CD14-positive monocyte (primary cell): Measurements from ENCODE around the gene THRAP3. TPM values are rescaled to one million over a fixed set of nuclear protein-coding genes. Genes with fewer than 3 reads are reported as not detected.
A peak's percentile ranks its signal among the peaks of the same experiment; 100 is the strongest.

ENCODE experiments used
- DNase-seq, 3 donors: peaks; one replicate each; pipeline ENCODE4 v3.0.0-alpha.2; 2011 to 2022
- H2AFZ ChIP-seq: 2 replicates; pipeline ENCODE4 v1.6.0; 2012; ENCODE audit warnings: mild to moderate bottlenecking, low read depth, low read length, inconsistent platforms; ENCODE audit not compliant: insufficient read depth, poor library complexity, severe bottlenecking
- H3K27ac ChIP-seq, 2 donors: 1 replicate in 1 of 2; 2 replicates in 1 of 2; pipeline ENCODE4 v1.5.1; 2012 to 2013; ENCODE audit warnings: low read length in 2 of 2, control low read depth in 1 of 2, inconsistent platforms in 1 of 2, low read depth in 1 of 2, mild to moderate bottlenecking in 1 of 2
- H3K27me3 ChIP-seq, 2 donors: one replicate each; pipeline versions ENCODE4 v1.6.0 to v1.6.1; 2011 to 2013; ENCODE audit warnings: low read length in 2 of 2; ENCODE audit not compliant: control insufficient read depth in 2 of 2, insufficient read depth in 2 of 2
- H3K36me3 ChIP-seq, 2 donors: replicated peaks in 1 of 2; 1 replicate in 1 of 2; 2 replicates in 1 of 2; pipeline versions ENCODE4 v1.5.1 to v1.6.1; 2012 to 2013; ENCODE audit warnings: low read length in 2 of 2, control low read depth in 1 of 2, inconsistent platforms in 1 of 2, mild to moderate bottlenecking in 1 of 2; ENCODE audit not compliant: insufficient read depth in 2 of 2, control insufficient read depth in 1 of 2
- H3K4me1 ChIP-seq, 2 donors: 1 replicate in 1 of 2; 2 replicates in 1 of 2; pipeline versions ENCODE4 v1.5.1 to v1.6.1; 2012 to 2013; ENCODE audit warnings: low read length in 2 of 2, control low read depth in 1 of 2, inconsistent platforms in 1 of 2, mild to moderate bottlenecking in 1 of 2, moderate library complexity in 1 of 2; ENCODE audit not compliant: insufficient read depth in 2 of 2, control insufficient read depth in 1 of 2
- H3K4me2 ChIP-seq: replicated peaks from 2 replicates; pipeline ENCODE3; 2012; ENCODE audit warnings: low read length, moderate library complexity, mild to moderate bottlenecking; ENCODE audit not compliant: poor library complexity, severe bottlenecking; ENCODE audit errors: extremely low read depth
- H3K4me3 ChIP-seq, 3 experiments: fragments of 200-600 bp in 1 of 3; sonication (generic) in 1 of 3; replicated peaks in 1 of 3; 1 replicate in 2 of 3; 2 replicates in 1 of 3; pipeline ENCODE4 v1.5.1; 2011 to 2013; ENCODE audit warnings: low read length in 3 of 3, mild to moderate bottlenecking in 3 of 3, control low read depth in 2 of 3, low read depth in 2 of 3, inconsistent platforms in 1 of 3, moderate library complexity in 1 of 3
- H3K79me2 ChIP-seq: 2 replicates; pipeline ENCODE4 v1.6.0; 2012; ENCODE audit warnings: mild to moderate bottlenecking, control low read depth, inconsistent platforms, low read length, moderate library complexity; ENCODE audit not compliant: insufficient read depth
- H3K9ac ChIP-seq: 2 replicates; pipeline ENCODE4 v1.6.0; 2017; ENCODE audit warnings: low read length, mild to moderate bottlenecking; ENCODE audit not compliant: insufficient read depth, poor library complexity, severe bottlenecking
- H3K9me3 ChIP-seq, 2 donors: replicated peaks in 1 of 2; 1 replicate in 1 of 2; 2 replicates in 1 of 2; pipeline versions ENCODE4 v1.5.1 to v1.6.1; 2012 to 2013; ENCODE audit warnings: low read length in 2 of 2, control low read depth in 1 of 2; ENCODE audit not compliant: control insufficient read depth in 1 of 2, insufficient read depth in 1 of 2
- H4K20me1 ChIP-seq: 2 replicates; pipeline ENCODE4 v1.6.0; 2012; ENCODE audit warnings: mild to moderate bottlenecking, low read length, control low read depth, moderate library complexity; ENCODE audit not compliant: insufficient read depth
- H3K27ac Mint-ChIP-seq, 7 donors: one replicate each; pipeline ENCODE4 v1.8.0; 2020; ENCODE audit warnings: mild to moderate bottlenecking in 7 of 7, mixed read lengths in 7 of 7, moderate library complexity in 6 of 7, inconsistent platforms in 2 of 7
- H3K27me3 Mint-ChIP-seq, 3 donors: one replicate each; pipeline ENCODE4 v1.8.0; 2021 to 2022; ENCODE audit warnings: low read depth in 3 of 3, mild to moderate bottlenecking in 3 of 3, mixed read lengths in 3 of 3, moderate library complexity in 3 of 3, inconsistent platforms in 1 of 3
- H3K36me3 Mint-ChIP-seq, 2 donors: one replicate each; pipeline ENCODE4 v1.8.0; 2020; ENCODE audit warnings: mixed read lengths in 2 of 2, inconsistent platforms in 1 of 2, mild to moderate bottlenecking in 1 of 2
- H3K4me1 Mint-ChIP-seq: one replicate; pipeline ENCODE4 v1.8.0; 2020; ENCODE audit warnings: mild to moderate bottlenecking, mixed read lengths
- H3K4me3 Mint-ChIP-seq, 2 donors: one replicate each; pipeline ENCODE4 v1.8.0; 2020; ENCODE audit warnings: mild to moderate bottlenecking in 2 of 2, mixed read lengths in 2 of 2, moderate library complexity in 1 of 2
- H3K9me3 Mint-ChIP-seq, 7 donors: one replicate each; pipeline ENCODE4 v1.8.0; 2020 to 2022; ENCODE audit warnings: mixed read lengths in 7 of 7, mild to moderate bottlenecking in 6 of 7, moderate library complexity in 6 of 7, inconsistent platforms in 2 of 7
- CTCF ChIP-seq: fragments of 200-600 bp; IDR thresholded peaks from one replicate; pipeline ENCODE4 v1.8.0; 2022; ENCODE audit warnings: antibody characterized with exemption, mild to moderate bottlenecking
- WGBS: methylation state at CpG from one replicate; pipeline ENCODE4 v1.1.5; 2013; ENCODE audit warnings: missing lambda C conversion rate; ENCODE audit not compliant: insufficient coverage; 5-methylcytosine and 5-hydroxymethylcytosine counted together
- intact Hi-C, 2 donors: fragments of 100-400 bp; cut with micrococcal nuclease; formaldehyde crosslinking; loops; one replicate each; pipeline versions ENCODE4 v1.15.0 to v1.15.1; 2023
- polyA plus RNA-seq, 3 donors: library from polyadenylated mRNA; depleted of rRNA in 1 of 3; unstranded in 2 of 3; stranded (reverse) in 1 of 3; fragments of 300-500 nt in 2 of 3; fragments of >200 nt in 1 of 3; fragmentation: Illumina TruSeq in 2 of 3; gene quantifications; 1 replicate in 2 of 3; 2 replicates in 1 of 3; pipeline ENCODE4 v1.2.3, GENCODE V29; 2012 to 2021

Gene THRAP3
- polyA plus RNA-seq, 3 donors: 30.1 to 63.4 (median 35.7) TPM

GRCh38 chr1:36239941-36240637 lies 15.8 kb downstream of the THRAP3 start:
- peaks cover 0 to 4% of the 10 kb centered on the region in 2 donors for H3K4me1 ChIP-seq
- H2AFZ ChIP-seq: no peak overlapping the region
- no peaks in the 10 kb centered on the region for H3K27me3 ChIP-seq
- peaks cover 14% of the 10 kb centered on the region for H3K4me1 Mint-ChIP-seq
- peaks cover 91% of the 10 kb centered on the region for H4K20me1 ChIP-seq
- WGBS: 78% methylated on average over 2 of the region's 4 CpGs
- H3K9me3 ChIP-seq: no peaks in the 10 kb centered on the region
- H3K27ac Mint-ChIP-seq: peak overlapping the region in 6 of 7 donors; percentile 5 to 73 (median 40)
- intact Hi-C loops: no loop called here
- no peak for TF ChIP-seq CTCF
- H3K27me3 Mint-ChIP-seq: peaks cover 0 to 1% (median 0%) of the 10 kb centered on the region in 3 donors
- peak overlapping the region in 1 of 2 donors; percentile 46 for H3K27ac ChIP-seq
- H3K36me3 Mint-ChIP-seq: peaks cover 30 to 66% of the 10 kb centered on the region in 2 donors
- H3K9ac ChIP-seq: no peak overlapping the region
- no peak for DNase-seq
- H3K79me2 ChIP-seq: peaks cover 93% of the 10 kb centered on the region
- peaks cover 0 to 2% (median 0%) of the 10 kb centered on the region in 7 donors for H3K9me3 Mint-ChIP-seq
- H3K36me3 ChIP-seq: peaks cover 27 to 62% of the 10 kb centered on the region in 2 donors
- no peak overlapping the region for H3K4me3 Mint-ChIP-seq
- H3K4me3 ChIP-seq: no peak overlapping the region
- H3K4me2 ChIP-seq: no peak overlapping the region

- H3K9ac ChIP-seq: no peak overlapping the region
- intact Hi-C loops: no loop called here
- H3K9me3 Mint-ChIP-seq: peaks cover 0 to 2% (median 0%) of the 10 kb centered on the region in 7 donors
- peaks cover 39% of the 10 kb centered on the region for H3K4me1 Mint-ChIP-seq
- no peak overlapping the region for H2AFZ ChIP-seq
- H3K27ac Mint-ChIP-seq: peak overlapping the region; percentile 77 to 96 (median 95)
- DNase-seq: peak in 1 of 3 donors; percentile 9
- H4K20me1 ChIP-seq: peaks cover 92% of the 10 kb centered on the region
- peaks cover 22 to 29% of the 10 kb centered on the region in 2 donors for H3K4me1 ChIP-seq
- no peak for TF ChIP-seq CTCF
- no peak overlapping the region for H3K4me3 ChIP-seq
- H3K4me2 ChIP-seq: no peak overlapping the region
- H3K36me3 Mint-ChIP-seq: peaks cover 10 to 35% of the 10 kb centered on the region in 2 donors
- H3K27me3 Mint-ChIP-seq: no peaks in the 10 kb centered on the region
- WGBS: no CpG with 5 or more reads among the region's 3 CpGs
- H3K9me3 ChIP-seq: no peaks in the 10 kb centered on the region
- peaks cover 11 to 15% of the 10 kb centered on the region in 2 donors for H3K36me3 ChIP-seq
- H3K79me2 ChIP-seq: peaks cover 92% of the 10 kb centered on the region
- no peak overlapping the region for H3K4me3 Mint-ChIP-seq
- H3K27me3 ChIP-seq: no peaks in the 10 kb centered on the region
- peak overlapping the region; percentile 59 to 79 for H3K27ac ChIP-seq
Measured at GRCh38 chr1:36247538-36247937, 23.3 kb downstream of the THRAP3 start.
